Gastroesophageal sphincter (tissue), 4 donors: Measurements from ENCODE around the gene CDH4. TPM values are rescaled to one million over a fixed set of nuclear protein-coding genes. Genes with fewer than 3 reads are reported as not detected.

ENCODE experiments used
- ATAC-seq: fragments of 150-250 bp; one replicate; pipeline ENCODE4 v1.9.1; 2016; ENCODE audit warnings: mild to moderate bottlenecking, moderate library complexity
- H3K27ac ChIP-seq, 4 donors: fragments of 200-600 bp; sonication (generic) in 3 of 4; 1 replicate in 3 of 4; 2 replicates in 1 of 4; pipeline ENCODE4 v1.5.1; 2016 to 2019
- H3K27me3 ChIP-seq: fragments of 200-600 bp; sonication (generic); one replicate; pipeline ENCODE4 v1.5.1; 2019
- H3K36me3 ChIP-seq, 2 donors: fragments of 200-600 bp; sonication (generic); one replicate each; pipeline ENCODE4 v1.5.1; 2019; ENCODE audit warnings: control low read depth in 1 of 2
- H3K4me1 ChIP-seq, 3 donors: fragments of 200-600 bp; sonication (generic); 1 replicate in 2 of 3; 2 replicates in 1 of 3; pipeline ENCODE4 v1.5.1; 2016 to 2019; ENCODE audit warnings: control low read depth in 2 of 3
- H3K4me3 ChIP-seq, 2 donors: fragments of 200-600 bp; sonication (generic); one replicate each; pipeline ENCODE4 v1.5.1; 2019; ENCODE audit warnings: mild to moderate bottlenecking in 1 of 2, moderate library complexity in 1 of 2
- H3K9me3 ChIP-seq, 3 donors: fragments of 200-600 bp; sonication (generic); one replicate each; pipeline ENCODE4 v1.5.1; 2017 to 2019; ENCODE audit warnings: control low read depth in 2 of 3
- EP300 ChIP-seq: sonication (generic); formaldehyde crosslinking; IDR thresholded peaks from one replicate; pipeline ENCODE4 v1.6.1; 2017; ENCODE audit warnings: antibody characterized with exemption, mild to moderate bottlenecking
- POLR2A ChIP-seq, 2 donors: fragments of 450-650 bp; IDR thresholded peaks; one replicate each; pipeline ENCODE4 v1.6.1; 2017; ENCODE audit warnings: antibody characterized with exemption in 2 of 2, mild to moderate bottlenecking in 2 of 2, moderate library complexity in 1 of 2
- POLR2AphosphoS5 ChIP-seq: sonication (generic); formaldehyde crosslinking; IDR thresholded peaks from one replicate; pipeline ENCODE4 v1.6.1; 2017; ENCODE audit warnings: antibody characterized with exemption
- WGBS, 2 donors: methylation state at CpG; one replicate each; pipeline ENCODE4 v1.1.5; 2018; ENCODE audit warnings: low coverage in 1 of 2; 5-methylcytosine and 5-hydroxymethylcytosine counted together
- total RNA-seq, 4 donors: library from RNA; depleted of rRNA; stranded (reverse); fragments of >200 nt; gene quantifications; one replicate each; pipeline ENCODE4 v1.1.0, GENCODE V29; 2016
- TF ChIP-seq, protein P1 (sequence below), 4 experiments: fragments of 200-600 bp in 2 of 4; fragments of 450-650 bp in 2 of 4; sonication (generic) in 1 of 4; IDR thresholded peaks; one replicate each; pipeline ENCODE4 v1.5.1; 2017 to 2019; ENCODE audit warnings: antibody characterized with exemption in 4 of 4, mild to moderate bottlenecking in 2 of 4, moderate library complexity in 2 of 4

Gene CDH4
- total RNA-seq, 4 donors from 2014 or later: under 0.01 to 1.5 (median 0.42) TPM; not detected in 1

DNA sequence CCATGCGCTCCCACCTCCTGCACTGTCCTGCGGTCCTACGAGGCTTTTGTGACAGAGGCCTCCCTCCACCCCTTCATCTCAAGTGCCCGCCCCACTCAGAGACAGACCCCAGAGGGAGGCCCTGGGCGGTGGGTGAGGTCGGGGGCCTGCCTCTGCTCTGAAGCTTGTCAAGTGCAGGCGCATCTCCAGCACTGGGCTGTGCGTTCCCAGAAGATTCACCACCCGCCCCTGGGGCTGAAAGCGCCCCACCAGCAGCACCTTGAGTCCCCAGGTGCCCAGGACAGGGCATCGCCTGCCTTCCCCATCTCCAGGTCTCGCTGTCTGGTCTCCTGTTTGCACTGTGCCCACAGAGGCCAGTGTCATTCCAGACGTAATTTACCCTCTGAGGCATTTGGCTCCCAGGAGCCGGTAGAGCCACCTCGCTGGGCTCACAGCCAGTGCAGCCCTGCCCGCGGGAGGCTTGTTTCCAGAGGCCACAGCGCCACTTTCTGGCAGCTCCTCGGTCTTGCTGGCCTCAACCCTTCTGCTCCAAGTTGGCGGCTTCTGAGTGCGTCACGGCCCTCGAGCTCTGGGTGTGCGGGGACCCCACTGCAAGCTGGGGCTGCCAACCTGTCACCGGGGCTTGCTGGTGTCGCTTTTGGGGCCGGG lies 622.5 kb downstream of the CDH4 start:
- TF ChIP-seq EP300: no peak
- no peak for TF ChIP-seq POLR2AphosphoS5
- TF ChIP-seq POLR2A (IDR thresholded peaks at IDR 0.05): no peak
- TF ChIP-seq, protein P1, sequence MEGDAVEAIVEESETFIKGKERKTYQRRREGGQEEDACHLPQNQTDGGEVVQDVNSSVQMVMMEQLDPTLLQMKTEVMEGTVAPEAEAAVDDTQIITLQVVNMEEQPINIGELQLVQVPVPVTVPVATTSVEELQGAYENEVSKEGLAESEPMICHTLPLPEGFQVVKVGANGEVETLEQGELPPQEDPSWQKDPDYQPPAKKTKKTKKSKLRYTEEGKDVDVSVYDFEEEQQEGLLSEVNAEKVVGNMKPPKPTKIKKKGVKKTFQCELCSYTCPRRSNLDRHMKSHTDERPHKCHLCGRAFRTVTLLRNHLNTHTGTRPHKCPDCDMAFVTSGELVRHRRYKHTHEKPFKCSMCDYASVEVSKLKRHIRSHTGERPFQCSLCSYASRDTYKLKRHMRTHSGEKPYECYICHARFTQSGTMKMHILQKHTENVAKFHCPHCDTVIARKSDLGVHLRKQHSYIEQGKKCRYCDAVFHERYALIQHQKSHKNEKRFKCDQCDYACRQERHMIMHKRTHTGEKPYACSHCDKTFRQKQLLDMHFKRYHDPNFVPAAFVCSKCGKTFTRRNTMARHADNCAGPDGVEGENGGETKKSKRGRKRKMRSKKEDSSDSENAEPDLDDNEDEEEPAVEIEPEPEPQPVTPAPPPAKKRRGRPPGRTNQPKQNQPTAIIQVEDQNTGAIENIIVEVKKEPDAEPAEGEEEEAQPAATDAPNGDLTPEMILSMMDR (IDR thresholded peaks at IDR 0.05): no peak
- Histone ChIP-seq H3K27ac (no peak overlapping the region), H3K36me3 (no peaks in the 10 kb centered on the region), H3K9me3 (peaks cover 0 to 18% (median 0%) of the 10 kb centered on the region in 3 donors), H3K27me3 (peaks cover 43% of the 10 kb centered on the region), H3K4me1 (no peaks in the 10 kb centered on the region), H3K4me3 (no peak overlapping the region)
- no peak for ATAC-seq
- no CpG with 5 or more reads among the region's 27 CpGs for WGBS, 2 donors

DNA sequence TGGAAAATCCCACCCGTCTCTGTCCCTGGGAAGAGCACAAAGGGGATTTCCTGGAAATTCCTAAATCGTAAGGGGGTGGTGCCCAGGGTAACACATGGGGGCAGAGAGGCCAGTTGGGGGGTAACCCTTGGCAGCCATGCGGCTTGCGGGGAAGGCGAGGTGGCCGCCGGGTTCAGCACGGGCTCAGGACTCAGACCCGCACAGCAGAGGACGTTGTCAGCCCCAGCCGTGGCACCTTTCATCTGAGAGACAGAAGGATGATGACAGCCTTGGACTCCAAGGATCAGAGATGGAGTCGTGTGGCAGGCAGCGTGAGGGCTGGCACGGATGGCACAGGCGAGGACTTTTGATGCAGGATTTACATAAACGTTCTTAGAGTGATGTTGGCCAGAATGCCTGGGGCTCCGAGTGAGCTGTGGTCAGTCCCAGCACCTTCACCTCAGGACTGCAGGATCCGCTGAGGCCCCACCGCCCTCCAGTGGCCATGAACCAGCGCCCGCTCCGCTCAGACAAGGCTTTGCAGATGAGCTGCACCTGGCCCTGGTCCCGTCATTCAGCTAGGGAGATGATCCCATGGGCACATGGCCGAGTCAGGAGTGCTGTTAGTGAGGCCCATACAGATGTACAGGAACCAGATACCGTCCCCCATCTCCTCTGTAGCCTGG lies 623.3 kb downstream of the CDH4 start:
- no peak overlapping the region for H3K4me3 ChIP-seq
- peaks cover 0 to 16% (median 0%) of the 10 kb centered on the region in 3 donors for H3K9me3 ChIP-seq
- no peak for ATAC-seq
- peaks cover 38% of the 10 kb centered on the region for H3K27me3 ChIP-seq
- TF ChIP-seq EP300 (no peak), POLR2AphosphoS5 (no peak)
- TF ChIP-seq, protein P1 (IDR thresholded peaks at IDR 0.05): no peak
- H3K36me3 ChIP-seq: no peaks in the 10 kb centered on the region
- WGBS, 2 donors: 30 to 71% methylated on average over 2 to 6 of the region's 25 CpGs
- H3K27ac ChIP-seq: no peak overlapping the region
- no peaks in the 10 kb centered on the region for H3K4me1 ChIP-seq

DNA sequence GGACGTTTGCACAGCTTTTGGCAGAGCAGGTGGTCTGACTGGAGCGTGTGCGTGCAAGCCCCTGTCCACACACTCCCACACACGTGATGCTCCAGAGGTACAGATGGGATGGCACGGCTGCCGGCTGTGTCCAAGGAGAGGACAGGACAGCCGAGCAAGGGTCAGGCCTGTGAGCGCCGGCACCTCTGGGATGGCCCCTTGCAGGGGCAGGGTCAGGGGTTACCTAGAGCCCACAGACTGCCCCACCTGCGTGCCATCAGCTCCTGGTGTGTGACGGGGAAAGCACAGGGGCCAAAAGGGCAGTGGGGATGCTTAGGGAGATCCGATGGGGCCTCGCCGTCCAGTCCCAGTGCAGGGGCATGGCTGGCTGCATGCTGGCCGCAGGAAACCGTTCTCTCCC lies 623.9 kb downstream of the CDH4 start:
- Histone ChIP-seq H3K27me3 (peaks cover 43% of the 10 kb centered on the region), H3K9me3 (peaks cover 0 to 10% (median 0%) of the 10 kb centered on the region in 3 donors), H3K4me1 (no peaks in the 10 kb centered on the region), H3K4me3 (no peak overlapping the region), H3K27ac (no peak overlapping the region), H3K36me3 (no peaks in the 10 kb centered on the region)
- TF ChIP-seq POLR2AphosphoS5 (no peak), POLR2A (IDR thresholded peaks at IDR 0.05) (no peak), EP300 (no peak)
- TF ChIP-seq, protein P1 (IDR thresholded peaks at IDR 0.05): no peak
- no peak for ATAC-seq
- WGBS, 2 donors: 85 to 94% methylated on average over 3 to 10 of the region's 16 CpGs

DNA sequence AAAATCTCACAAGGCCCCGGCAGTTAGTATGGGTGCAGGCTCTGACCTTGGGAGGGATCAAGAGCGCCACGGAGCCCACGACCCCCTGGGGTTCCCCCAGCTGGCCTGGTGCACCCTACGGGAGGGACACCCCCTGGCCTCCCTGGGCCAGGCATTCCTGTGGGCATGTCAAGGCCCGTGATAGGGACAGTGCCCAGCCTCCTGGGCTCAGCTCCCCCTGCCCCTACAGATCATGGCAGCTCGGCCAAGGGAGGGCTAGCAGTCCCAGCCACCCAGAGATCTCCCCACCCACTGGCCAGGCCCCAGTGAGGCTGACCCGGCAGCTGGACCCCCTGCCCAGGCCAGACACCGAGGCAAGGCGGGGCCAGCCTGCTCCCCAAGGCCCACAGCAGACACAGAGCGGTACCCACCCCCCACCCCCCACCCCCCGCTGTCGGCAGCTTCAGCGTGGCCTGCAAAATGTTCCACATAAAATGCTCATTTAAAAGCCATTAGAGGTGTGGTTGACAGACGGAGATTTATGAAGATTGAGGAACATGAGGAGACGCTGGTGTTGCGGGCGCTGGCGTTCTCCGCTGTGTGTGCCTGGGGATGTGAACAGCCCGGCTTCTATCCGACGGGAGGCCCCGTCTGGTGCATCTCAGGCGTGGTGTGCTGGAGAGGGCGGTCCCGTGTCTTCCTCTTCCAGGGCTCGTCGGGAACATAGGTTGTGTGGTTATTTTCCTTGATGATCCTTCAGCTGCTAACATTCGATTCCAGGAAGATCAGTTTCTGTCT lies 625.1 kb downstream of the CDH4 start:
- Histone ChIP-seq H3K4me3 (no peak overlapping the region), H3K27me3 (peaks cover 53% of the 10 kb centered on the region), H3K4me1 (no peaks in the 10 kb centered on the region), H3K36me3 (no peaks in the 10 kb centered on the region), H3K9me3 (no peaks in the 10 kb centered on the region), H3K27ac (no peak overlapping the region)
- TF ChIP-seq POLR2AphosphoS5 (no peak), POLR2A (IDR thresholded peaks at IDR 0.05) (no peak), EP300 (no peak)
- TF ChIP-seq, protein P1 (IDR thresholded peaks at IDR 0.05): no peak
- 58% methylated on average over 11 of the region's 30 CpGs; no CpG with 5 or more reads in 1 of the 2 donors for WGBS, 2 donors
- no peak for ATAC-seq
